ENCODE data around the gene POLR1D. TPM values are rescaled to one million over a fixed set of nuclear protein-coding genes. Genes with fewer than 3 reads are reported as not detected.

Gene POLR1D
- total RNA-seq, 1 experiment from 2014 or later: 75.6 TPM

GRCh38 chr13:27583645-27584044 is 38.0 kb upstream of the POLR1D start:
- ATAC-seq (no peak), DNase-seq (ENCODE audit: low read depth, low spot score) (no peak)
- CTCF ChIA-PET: interaction anchor here (0.7 kb wide), 1 partner anchor 69 kb away, joined by 3 read pairs; no protein-coding TSS in a partner anchor
- TF ChIP-seq TCF7L2 (IDR thresholded peaks at IDR 0.05; ENCODE audit: low read depth, low read length): no peak
- no peak for TF ChIP-seq CTCF (IDR thresholded peaks at IDR 0.05)
- TF ChIP-seq SIN3A (IDR thresholded peaks at IDR 0.05; ENCODE audit: borderline replicate concordance, insufficient read depth, low read depth, low read length): no peak
- no peak for TF ChIP-seq POLR2AphosphoS5 (IDR thresholded peaks at IDR 0.05; ENCODE audit: low read depth, low read length)
- no peak for TF ChIP-seq REST (IDR thresholded peaks at IDR 0.05; ENCODE audit: insufficient read depth in 1 of 2, low read depth in 2 of 2, low read length in 1 of 2)
- in situ Hi-C loops (cut with HindIII; ENCODE audit: low pct_unique_long_range_greater_than_20kb, low sequenced_read_pairs): no loop called here
- POLR2A ChIA-PET: no interaction called here
- H3K9me3 ChIP-seq (ENCODE audit: control insufficient read depth, insufficient read depth, low read depth, low read length): no peaks in the 10 kb centered on the region
- no peaks in the 10 kb centered on the region for H3K27me3 ChIP-seq (ENCODE audit: control insufficient read depth, insufficient read depth, low read length)
- no TSS peak for BruUV-seq (replicated peaks)
- H3K4me3 ChIP-seq (ENCODE audit: low read depth in 2 of 2, low read length in 2 of 2): no peak overlapping the region
- no peak overlapping the region for H3K27ac ChIP-seq (ENCODE audit: low read length)
- H3K4me1 ChIP-seq (ENCODE audit: control insufficient read depth, insufficient read depth, low read length): peaks cover 14% of the 10 kb centered on the region; the same call in 1 of the 2 replicates
- intact Hi-C loops (cut with micrococcal nuclease; ENCODE audit: unreplicated experiment): no loop called here
- H3K36me3 ChIP-seq (ENCODE audit: control insufficient read depth, insufficient read depth, low read length): no peaks in the 10 kb centered on the region

- ChIA-PET POLR2A (no interaction called here), CTCF (no interaction called here)
- Histone ChIP-seq H3K4me3 (ENCODE audit: low read depth in 2 of 2, low read length in 2 of 2) (no peak overlapping the region), H3K36me3 (ENCODE audit: control insufficient read depth, insufficient read depth, low read length) (no peaks in the 10 kb centered on the region), H3K9me3 (ENCODE audit: control insufficient read depth, insufficient read depth, low read depth, low read length) (no peaks in the 10 kb centered on the region), H3K4me1 (ENCODE audit: control insufficient read depth, insufficient read depth, low read length) (0 out of 2 replicates have a peak, but pooled peaks cover 2% of the 10 kb centered on the region), H3K27me3 (ENCODE audit: control insufficient read depth, insufficient read depth, low read length) (no peaks in the 10 kb centered on the region), H3K27ac (ENCODE audit: low read length) (no peak overlapping the region)
- no TSS peak for BruUV-seq (replicated peaks)
- no peak for TF ChIP-seq TCF7L2 (IDR thresholded peaks at IDR 0.05; ENCODE audit: low read depth, low read length)
- in situ Hi-C loops (cut with HindIII; ENCODE audit: low pct_unique_long_range_greater_than_20kb, low sequenced_read_pairs) (no loop called here), intact Hi-C loops (cut with micrococcal nuclease; ENCODE audit: unreplicated experiment) (no loop called here)
- ATAC-seq (no peak), DNase-seq (ENCODE audit: low read depth, low spot score) (no peak)
These were observed 34.5 kb upstream of the POLR1D start for GRCh38 chr13:27587095-27587746.

GRCh38 chr13:27588405-27588804 is 33.3 kb upstream of the POLR1D start:
- Histone ChIP-seq H3K27me3 (ENCODE audit: control insufficient read depth, insufficient read depth, low read length) (no peaks in the 10 kb centered on the region), H3K4me1 (ENCODE audit: control insufficient read depth, insufficient read depth, low read length) (0 out of 2 replicates have a peak, but pooled peaks cover 2% of the 10 kb centered on the region), H3K9me3 (ENCODE audit: control insufficient read depth, insufficient read depth, low read depth, low read length) (no peaks in the 10 kb centered on the region), H3K27ac (ENCODE audit: low read length) (no peak overlapping the region), H3K4me3 (ENCODE audit: low read depth in 2 of 2, low read length in 2 of 2) (no peak overlapping the region), H3K36me3 (ENCODE audit: control insufficient read depth, insufficient read depth, low read length) (no peaks in the 10 kb centered on the region)
- DNase-seq (ENCODE audit: low read depth, low spot score): no peak
- ChIA-PET POLR2A (no interaction called here), CTCF (no interaction called here)
- in situ Hi-C loops (cut with HindIII; ENCODE audit: low pct_unique_long_range_greater_than_20kb, low sequenced_read_pairs) (no loop called here), intact Hi-C loops (cut with micrococcal nuclease; ENCODE audit: unreplicated experiment) (no loop called here)
- BruUV-seq (replicated peaks): no TSS peak
- ATAC-seq: no peak
- no peak for TF ChIP-seq REST (IDR thresholded peaks at IDR 0.05; ENCODE audit: insufficient read depth in 1 of 2, low read depth in 2 of 2, low read length in 1 of 2)
- no peak for TF ChIP-seq TCF7L2 (IDR thresholded peaks at IDR 0.05; ENCODE audit: low read depth, low read length)
- no peak for TF ChIP-seq SIN3A (IDR thresholded peaks at IDR 0.05; ENCODE audit: borderline replicate concordance, insufficient read depth, low read depth, low read length)

Measured in Panc1 (cell line).